ENCODE measurements around the gene KBTBD8. TPM values are rescaled to one million over a fixed set of nuclear protein-coding genes. Genes with fewer than 3 reads are reported as not detected.

The KBTBD8 gene
- total RNA-seq, 1 experiment from 2014 or later, result 1.7 TPM

GRCh38 chr3:66994588-66994987, 3.5 kb upstream of the KBTBD8 start:
- intact Hi-C loops (cut with micrococcal nuclease), result no loop called here

GRCh38 chr3:66996696-66997095, 1.4 kb upstream of the KBTBD8 start:
- Mint-ChIP-seq H3K27me3 (ENCODE audit: insufficient read depth, unreplicated experiment) (peaks cover 26% of the 10 kb centered on the region), H3K4me3 (ENCODE audit: unreplicated experiment) (no peak overlapping the region), H3K36me3 (ENCODE audit: insufficient read depth, unreplicated experiment) (no peaks in the 10 kb centered on the region), H3K4me1 (ENCODE audit: insufficient read depth, unreplicated experiment) (peaks cover 7% of the 10 kb centered on the region), H3K9me3 (ENCODE audit: unreplicated experiment) (no peaks in the 10 kb centered on the region), H3K27ac (ENCODE audit: low read depth, unreplicated experiment) (no peak overlapping the region)
- no peak for TF ChIP-seq CTCF (IDR thresholded peaks at IDR 0.05; ENCODE audit: unreplicated experiment)
- DNase-seq (ENCODE audit: unreplicated experiment), result no peak
- intact Hi-C loops (cut with micrococcal nuclease), result loop anchor here (5.0 kb wide), 1 partner anchor 651 kb away; no protein-coding TSS in a partner anchor
- POLR2A ChIA-PET, result no interaction called here
- CTCF ChIA-PET, result no interaction called here
- no TSS peak for BruUV-seq (replicated peaks)

More at GRCh38 chr3:66994588-66994987, 3.5 kb upstream of the KBTBD8 start:
- Mint-ChIP-seq H3K36me3 (ENCODE audit: insufficient read depth, unreplicated experiment) (no peaks in the 10 kb centered on the region), H3K27ac (ENCODE audit: low read depth, unreplicated experiment) (no peak overlapping the region), H3K4me3 (ENCODE audit: unreplicated experiment) (no peak overlapping the region), H3K27me3 (ENCODE audit: insufficient read depth, unreplicated experiment) (peaks cover 26% of the 10 kb centered on the region), H3K9me3 (ENCODE audit: unreplicated experiment) (no peaks in the 10 kb centered on the region), H3K4me1 (ENCODE audit: insufficient read depth, unreplicated experiment) (peaks cover 7% of the 10 kb centered on the region)
- DNase-seq (ENCODE audit: unreplicated experiment), result no peak
- no TSS peak for BruUV-seq (replicated peaks)
- CTCF ChIA-PET, result interaction anchor here (1.3 kb wide), 1 partner anchor 22 kb away, joined by 6 read pairs; no protein-coding TSS in a partner anchor
- POLR2A ChIA-PET, result no interaction called here
- TF ChIP-seq CTCF (IDR thresholded peaks at IDR 0.05; ENCODE audit: unreplicated experiment), result no peak

- H3K4me3 Mint-ChIP-seq (ENCODE audit: unreplicated experiment), result peak overlapping the region; percentile 80
- ChIA-PET CTCF (interaction anchor here (0.7 to 1.0 kb wide), 6 partner anchors 10 to 383 kb away, joined by 3 to 5 read pairs (median 3); no protein-coding TSS in a partner anchor), POLR2A (interaction anchor here (0.6 to 1.5 kb wide), 6 partner anchors 11 to 235 kb away, joined by 3 to 7 read pairs (median 3); no protein-coding TSS in a partner anchor)
- peaks cover 23% of the 10 kb centered on the region for H3K27me3 Mint-ChIP-seq (ENCODE audit: insufficient read depth, unreplicated experiment)
- intact Hi-C loops (cut with micrococcal nuclease), result loop anchor here (5.0 kb wide), 1 partner anchor 650 kb away; no protein-coding TSS in a partner anchor
- peak overlapping the region; percentile 44 for H3K27ac Mint-ChIP-seq (ENCODE audit: low read depth, unreplicated experiment)
- no peaks in the 10 kb centered on the region for H3K9me3 Mint-ChIP-seq (ENCODE audit: unreplicated experiment)
- no peaks in the 10 kb centered on the region for H3K36me3 Mint-ChIP-seq (ENCODE audit: insufficient read depth, unreplicated experiment)
- peak; percentile 56 for DNase-seq (ENCODE audit: unreplicated experiment)
- peaks cover 7% of the 10 kb centered on the region for H3K4me1 Mint-ChIP-seq (ENCODE audit: insufficient read depth, unreplicated experiment)
- no TSS peak for BruUV-seq (replicated peaks)
- TF ChIP-seq CTCF (IDR thresholded peaks at IDR 0.05; ENCODE audit: unreplicated experiment), result no peak
Measured at GRCh38 chr3:66997560-66998112, 471 bp upstream of the KBTBD8 start.

- no peak for DNase-seq (ENCODE audit: unreplicated experiment)
- Mint-ChIP-seq H3K9me3 (ENCODE audit: unreplicated experiment) (no peaks in the 10 kb centered on the region), H3K27ac (ENCODE audit: low read depth, unreplicated experiment) (peak overlapping the region; percentile 44), H3K4me1 (ENCODE audit: insufficient read depth, unreplicated experiment) (peaks cover 7% of the 10 kb centered on the region), H3K27me3 (ENCODE audit: insufficient read depth, unreplicated experiment) (peaks cover 11% of the 10 kb centered on the region), H3K36me3 (ENCODE audit: insufficient read depth, unreplicated experiment) (no peaks in the 10 kb centered on the region), H3K4me3 (ENCODE audit: unreplicated experiment) (peak overlapping the region; percentile 80)
- ChIA-PET CTCF (interaction anchor here (1.3 kb wide), 1 partner anchor 177 kb away, joined by 3 read pairs; no protein-coding TSS in a partner anchor), POLR2A (interaction anchor here (0.7 to 1.5 kb wide), 2 partner anchors 26 to 635 kb away, joined by 3 to 7 read pairs; no protein-coding TSS in a partner anchor)
- intact Hi-C loops (cut with micrococcal nuclease), result loop anchor here (5.0 kb wide), 1 partner anchor 648 kb away; no protein-coding TSS in a partner anchor
- BruUV-seq (replicated peaks), result no TSS peak
- no peak for TF ChIP-seq CTCF (IDR thresholded peaks at IDR 0.05; ENCODE audit: unreplicated experiment)
Measured at GRCh38 chr3:66998904-66999235, 763 bp downstream of the KBTBD8 start.

All from MCF 10A (cell line).